Body of pancreas (tissue), 4 donors: ENCODE results near the gene ANKDD1A.

Experiments used
- POLR2A ChIP-seq, 3 donors: fragments of 450-650 bp; IDR thresholded peaks; one replicate each; pipeline ENCODE4 v1.6.1; 2016; ENCODE audit warnings: antibody characterized with exemption in 3 of 3, mild to moderate bottlenecking in 2 of 3
- TF ChIP-seq, protein P1 (sequence below), 7 experiments: fragments of 450-650 bp in 4 of 7; fragments of 200-600 bp in 3 of 7; sonication (generic) in 3 of 7; IDR thresholded peaks; one replicate each; pipeline ENCODE4 v1.5.1; 2016 to 2019; ENCODE audit warnings: antibody characterized with exemption in 7 of 7

- TF ChIP-seq, protein P1, sequence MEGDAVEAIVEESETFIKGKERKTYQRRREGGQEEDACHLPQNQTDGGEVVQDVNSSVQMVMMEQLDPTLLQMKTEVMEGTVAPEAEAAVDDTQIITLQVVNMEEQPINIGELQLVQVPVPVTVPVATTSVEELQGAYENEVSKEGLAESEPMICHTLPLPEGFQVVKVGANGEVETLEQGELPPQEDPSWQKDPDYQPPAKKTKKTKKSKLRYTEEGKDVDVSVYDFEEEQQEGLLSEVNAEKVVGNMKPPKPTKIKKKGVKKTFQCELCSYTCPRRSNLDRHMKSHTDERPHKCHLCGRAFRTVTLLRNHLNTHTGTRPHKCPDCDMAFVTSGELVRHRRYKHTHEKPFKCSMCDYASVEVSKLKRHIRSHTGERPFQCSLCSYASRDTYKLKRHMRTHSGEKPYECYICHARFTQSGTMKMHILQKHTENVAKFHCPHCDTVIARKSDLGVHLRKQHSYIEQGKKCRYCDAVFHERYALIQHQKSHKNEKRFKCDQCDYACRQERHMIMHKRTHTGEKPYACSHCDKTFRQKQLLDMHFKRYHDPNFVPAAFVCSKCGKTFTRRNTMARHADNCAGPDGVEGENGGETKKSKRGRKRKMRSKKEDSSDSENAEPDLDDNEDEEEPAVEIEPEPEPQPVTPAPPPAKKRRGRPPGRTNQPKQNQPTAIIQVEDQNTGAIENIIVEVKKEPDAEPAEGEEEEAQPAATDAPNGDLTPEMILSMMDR (IDR thresholded peaks at IDR 0.05), result no peak
- TF ChIP-seq POLR2A (IDR thresholded peaks at IDR 0.05), result no peak
Observed at GRCh38 chr15:64925335-64926330, 13.9 kb downstream of the ANKDD1A start.
